ENCODE data around the gene GNAO1.

- TF ChIP-seq POLR2AphosphoS2 (IDR thresholded peaks at IDR 0.05; ENCODE audit: low read length): no peak
- no peak for TF ChIP-seq ETV6 (IDR thresholded peaks at IDR 0.05; ENCODE audit: borderline replicate concordance in 1 of 2, low read depth in 2 of 2, low read length in 1 of 2)
- TF ChIP-seq ETV6 (CRISPR knock-in tag; IDR thresholded peaks at IDR 0.05; ENCODE audit: borderline replicate concordance): no peak
- TF ChIP-seq NFE2 (IDR thresholded peaks at IDR 0.05; ENCODE audit: low read depth): no peak
- TF ChIP-seq EHMT2 (IDR thresholded peaks at IDR 0.05): no peak
- no peak for TF ChIP-seq CTCF (IDR thresholded peaks at IDR 0.05 in 2 of 3, conservative IDR thresholded peaks at IDR 0.05 in 1 of 3; ENCODE audit: insufficient read depth in 2 of 3, low read depth in 1 of 3, low read length in 3 of 3)
- no peak for TF ChIP-seq HDAC3 (IDR thresholded peaks at IDR 0.05; ENCODE audit: borderline replicate concordance, partially characterized antibody)
- no peak for TF ChIP-seq JUND (IDR thresholded peaks at IDR 0.05; ENCODE audit: borderline replicate concordance, low read depth, low read length)
- no peak for TF ChIP-seq JUND (tag; IDR thresholded peaks at IDR 0.05; ENCODE audit: borderline replicate concordance, low read depth, low read length)
- TF ChIP-seq ZC3H8 (IDR thresholded peaks at IDR 0.05): no peak
- TF ChIP-seq ZBTB1 (CRISPR knock-in tag; IDR thresholded peaks at IDR 0.05; ENCODE audit: borderline replicate concordance, low read depth): no peak
- no peak for TF ChIP-seq ZNF24 (IDR thresholded peaks at IDR 0.05)
- TF ChIP-seq KDM5B (IDR thresholded peaks at IDR 0.05; ENCODE audit: insufficient replicate concordance, low read depth, low read length): no peak
- TF ChIP-seq SP1 (CRISPR knock-in tag; IDR thresholded peaks at IDR 0.05): no peak
- TF ChIP-seq EZH2 (IDR thresholded peaks at IDR 0.05; ENCODE audit: borderline replicate concordance, low read depth, low read length): no peak
Measured at GRCh38 chr16:56318827-56319140, 127.5 kb downstream of the GNAO1 start.
